ENCODE measurements around the gene TINAGL1. TPM values are rescaled to one million over a fixed set of nuclear protein-coding genes. Genes with fewer than 3 reads are reported as not detected.

Gene TINAGL1
- total RNA-seq, 1 experiment from 2014 or later: 162 TPM

- Histone ChIP-seq H3K36me3 (ENCODE audit: low read depth) (peaks cover 41% of the 10 kb centered on the region), H3K4me1 (replicated peaks; ENCODE audit: insufficient read depth) (no peaks in the 10 kb centered on the region), H3K79me2 (ENCODE audit: low read depth) (no peaks in the 10 kb centered on the region), H3K27me3 (ENCODE audit: insufficient read depth, low read depth) (no peaks in the 10 kb centered on the region), H3K4me2 (no peak overlapping the region), H3K27ac (no peak overlapping the region), H3K9me3 (ENCODE audit: insufficient read depth, low read depth) (no peaks in the 10 kb centered on the region), H3K4me3 (no peak overlapping the region), H3K9me2 (ENCODE audit: insufficient read depth) (no peaks in the 10 kb centered on the region), H3F3A (ENCODE audit: insufficient read depth, low read depth) (peaks cover 6% of the 10 kb centered on the region; the same call in 1 of the 2 replicates), H2AFZ (no peak overlapping the region), H4K20me1 (ENCODE audit: insufficient read depth) (no peaks in the 10 kb centered on the region; the same call in 1 of the 2 replicates)
- no TSS peak for BruUV-seq (replicated peaks)
- POLR2A ChIA-PET (ENCODE audit: unreplicated experiment): no interaction called here
- CTCF ChIA-PET: no interaction called here
- no peak for DNase-seq
- intact Hi-C loops (cut with micrococcal nuclease; ENCODE audit: unreplicated experiment): no loop called here
- TF ChIP-seq EZH2 (IDR thresholded peaks at IDR 0.05; ENCODE audit: low read depth) (no peak), CTCF (conservative IDR thresholded peaks at IDR 0.05) (no peak)
Observed at GRCh38 chr1:31627930-31628559, 51.7 kb downstream of the TINAGL1 start.

- peaks cover 6% of the 10 kb centered on the region; the same call in 1 of the 2 replicates for H3F3A ChIP-seq (ENCODE audit: insufficient read depth, low read depth)
- ChIA-PET POLR2A (ENCODE audit: unreplicated experiment) (no interaction called here), CTCF (interaction anchor here (0.6 kb wide), 1 partner anchor 66 kb away, joined by 3 read pairs; no protein-coding TSS in a partner anchor)
- no peaks in the 10 kb centered on the region for H3K27me3 ChIP-seq (ENCODE audit: insufficient read depth, low read depth)
- no peaks in the 10 kb centered on the region for H3K4me1 ChIP-seq (replicated peaks; ENCODE audit: insufficient read depth)
- intact Hi-C loops (cut with micrococcal nuclease; ENCODE audit: unreplicated experiment): no loop called here
- BruUV-seq (replicated peaks): no TSS peak
- H4K20me1 ChIP-seq (ENCODE audit: insufficient read depth): peaks cover 3% of the 10 kb centered on the region; the same call in 1 of the 2 replicates
- no peak for TF ChIP-seq CTCF (conservative IDR thresholded peaks at IDR 0.05)
- TF ChIP-seq EZH2 (IDR thresholded peaks at IDR 0.05; ENCODE audit: low read depth): no peak
- no peaks in the 10 kb centered on the region for H3K9me3 ChIP-seq (ENCODE audit: insufficient read depth, low read depth)
- H3K9me2 ChIP-seq (ENCODE audit: insufficient read depth): no peaks in the 10 kb centered on the region
- no peak for DNase-seq
- H3K36me3 ChIP-seq (ENCODE audit: low read depth): peaks cover 48% of the 10 kb centered on the region
- H3K27ac ChIP-seq: no peak overlapping the region
- no peak overlapping the region for H2AFZ ChIP-seq
- H3K79me2 ChIP-seq (ENCODE audit: low read depth): no peaks in the 10 kb centered on the region
- H3K4me3 ChIP-seq: no peak overlapping the region
- no peak overlapping the region for H3K4me2 ChIP-seq
Observed at GRCh38 chr1:31628931-31629556, 52.7 kb downstream of the TINAGL1 start.

GRCh38 chr1:31632649-31633048 is 56.3 kb downstream of the TINAGL1 start:
- H2AFZ ChIP-seq: no peak overlapping the region
- TF ChIP-seq EZH2 (IDR thresholded peaks at IDR 0.05; ENCODE audit: low read depth) (no peak), CTCF (conservative IDR thresholded peaks at IDR 0.05) (no peak)
- H3K36me3 ChIP-seq (ENCODE audit: low read depth): peaks cover 64% of the 10 kb centered on the region
- H3K4me3 ChIP-seq: no peak overlapping the region
- no TSS peak for BruUV-seq (replicated peaks)
- POLR2A ChIA-PET (ENCODE audit: unreplicated experiment): no interaction called here
- no peaks in the 10 kb centered on the region for H3K9me2 ChIP-seq (ENCODE audit: insufficient read depth)
- H3K27ac ChIP-seq: no peak overlapping the region
- peaks cover 24% of the 10 kb centered on the region for H3K79me2 ChIP-seq (ENCODE audit: low read depth)
- H3K9me3 ChIP-seq (ENCODE audit: insufficient read depth, low read depth): no peaks in the 10 kb centered on the region
- no peaks in the 10 kb centered on the region for H3K27me3 ChIP-seq (ENCODE audit: insufficient read depth, low read depth)
- no peaks in the 10 kb centered on the region; the same call in 1 of the 2 replicates for H3F3A ChIP-seq (ENCODE audit: insufficient read depth, low read depth)
- intact Hi-C loops (cut with micrococcal nuclease; ENCODE audit: unreplicated experiment): no loop called here
- H3K4me2 ChIP-seq: no peak overlapping the region
- H3K4me1 ChIP-seq (replicated peaks; ENCODE audit: insufficient read depth): no peaks in the 10 kb centered on the region
- H4K20me1 ChIP-seq (ENCODE audit: insufficient read depth): peaks cover 32% of the 10 kb centered on the region; the same call in 1 of the 2 replicates
- CTCF ChIA-PET: no interaction called here
- DNase-seq: no peak
